T-helper 1 cell (primary cell): ENCODE results near the gene SFRP5.

ENCODE experiments used
- DNase-seq, 5 donors: peaks; one replicate each; pipeline ENCODE4 v3.0.0-alpha.2; 2012 to 2020

SFRP5 gene

GRCh38 chr10:97736403-97736901, 35.3 kb downstream of the SFRP5 start:
- peak in 1 of 5 donors; percentile 8 for DNase-seq

GRCh38 chr10:97734021-97734420, 37.8 kb downstream of the SFRP5 start:
- no peak for DNase-seq

GRCh38 chr10:97733256-97733655, 38.5 kb downstream of the SFRP5 start:
- no peak for DNase-seq

DNA sequence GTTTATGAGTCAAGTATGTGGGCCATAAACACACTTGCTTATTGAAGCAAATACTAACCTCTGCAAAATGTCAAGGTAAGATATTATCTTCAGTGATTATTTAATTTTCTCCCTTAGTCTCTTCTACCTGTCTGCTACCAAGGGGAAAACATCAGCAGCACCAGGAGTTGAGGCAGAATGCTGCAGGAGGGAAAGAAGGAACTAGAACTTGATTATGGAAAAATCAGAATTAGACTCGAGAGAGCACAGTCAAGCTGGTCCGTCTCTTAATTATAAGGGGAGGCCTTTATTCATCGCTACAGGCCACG, 39.8 kb downstream of the SFRP5 start:
- no peak for DNase-seq

- peak in 4 of 5 donors; percentile 35 to 58 (median 40) for DNase-seq
These were observed 40.3 kb downstream of the SFRP5 start for GRCh38 chr10:97731346-97732051.

GRCh38 chr10:97729014-97729413, 42.8 kb downstream of the SFRP5 start:
- DNase-seq = no peak

DNA sequence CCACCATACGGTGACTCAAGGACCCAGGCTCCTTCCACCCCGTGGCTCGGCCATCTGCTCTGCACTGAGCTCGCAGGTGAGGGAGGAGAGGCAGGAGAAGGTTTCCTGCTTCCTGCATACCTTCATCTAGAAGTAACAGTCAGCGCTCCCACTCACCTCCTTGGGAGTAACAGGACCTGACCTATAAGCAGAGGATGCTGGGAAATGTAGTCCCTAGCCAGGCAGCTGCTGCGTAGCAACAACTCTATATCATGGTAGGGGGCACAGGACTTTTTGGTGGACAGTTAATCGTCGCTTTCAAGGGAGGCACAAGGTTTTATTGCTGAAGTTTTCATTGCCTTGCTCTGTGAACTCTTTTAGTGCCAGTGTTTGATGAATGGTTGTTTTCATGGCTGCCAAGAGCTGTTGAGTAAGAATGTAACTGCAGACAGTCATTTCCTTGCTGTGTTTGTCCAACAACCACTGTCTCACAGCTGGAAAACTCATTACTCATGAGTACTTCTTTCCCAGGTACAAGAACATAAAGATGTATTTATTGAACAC, 45.1 kb downstream of the SFRP5 start:
- no peak for DNase-seq

DNA sequence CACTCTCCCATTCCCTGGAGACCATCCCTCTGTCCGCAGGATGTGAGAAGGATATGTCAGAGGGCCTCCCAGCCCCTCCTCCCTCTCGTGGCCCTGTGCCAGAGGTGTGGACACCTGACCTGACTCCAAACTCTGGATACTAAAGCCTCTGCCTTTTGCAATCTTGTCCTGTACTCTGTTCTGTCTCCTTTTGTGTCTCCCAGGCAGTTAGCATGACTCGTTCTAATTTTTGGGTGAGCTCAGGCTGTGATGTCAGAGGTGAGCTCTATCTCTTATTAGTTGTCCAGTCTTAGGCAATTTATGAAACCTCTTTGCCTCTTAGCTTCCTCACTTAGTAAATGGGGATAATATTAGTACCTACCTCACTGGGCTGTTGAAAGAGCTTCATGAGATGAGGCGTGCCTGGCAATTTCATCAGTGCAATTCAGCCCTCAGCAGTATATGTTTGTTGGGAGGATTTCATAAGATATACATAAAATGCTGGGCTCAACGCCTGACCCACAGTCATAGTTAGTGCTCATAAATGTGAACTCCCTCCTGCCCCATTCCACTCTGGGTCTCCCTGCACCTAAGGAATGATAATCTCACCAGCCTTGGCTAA, 47.4 kb downstream of the SFRP5 start:
- no peak for DNase-seq

DNA sequence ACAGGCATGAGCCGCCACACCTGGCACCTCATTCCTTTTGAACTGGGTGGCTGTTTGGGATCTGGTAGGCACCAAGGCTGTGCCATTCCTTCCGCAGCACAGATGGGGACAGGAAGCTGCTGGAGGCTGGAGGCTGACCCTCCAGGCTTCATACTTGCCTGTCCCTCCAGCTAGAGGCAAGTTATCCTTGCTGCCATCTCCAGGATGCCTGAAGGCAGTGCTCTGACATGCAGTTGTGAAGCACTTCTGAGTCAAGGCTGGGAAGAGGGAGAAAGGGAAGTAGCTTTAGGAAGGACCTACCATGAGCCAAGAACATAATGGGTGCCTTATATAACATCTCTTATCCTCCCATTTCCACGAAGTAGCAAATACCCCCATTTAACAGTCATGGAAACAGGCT, 48.8 kb downstream of the SFRP5 start:
- no peak for DNase-seq

DNA sequence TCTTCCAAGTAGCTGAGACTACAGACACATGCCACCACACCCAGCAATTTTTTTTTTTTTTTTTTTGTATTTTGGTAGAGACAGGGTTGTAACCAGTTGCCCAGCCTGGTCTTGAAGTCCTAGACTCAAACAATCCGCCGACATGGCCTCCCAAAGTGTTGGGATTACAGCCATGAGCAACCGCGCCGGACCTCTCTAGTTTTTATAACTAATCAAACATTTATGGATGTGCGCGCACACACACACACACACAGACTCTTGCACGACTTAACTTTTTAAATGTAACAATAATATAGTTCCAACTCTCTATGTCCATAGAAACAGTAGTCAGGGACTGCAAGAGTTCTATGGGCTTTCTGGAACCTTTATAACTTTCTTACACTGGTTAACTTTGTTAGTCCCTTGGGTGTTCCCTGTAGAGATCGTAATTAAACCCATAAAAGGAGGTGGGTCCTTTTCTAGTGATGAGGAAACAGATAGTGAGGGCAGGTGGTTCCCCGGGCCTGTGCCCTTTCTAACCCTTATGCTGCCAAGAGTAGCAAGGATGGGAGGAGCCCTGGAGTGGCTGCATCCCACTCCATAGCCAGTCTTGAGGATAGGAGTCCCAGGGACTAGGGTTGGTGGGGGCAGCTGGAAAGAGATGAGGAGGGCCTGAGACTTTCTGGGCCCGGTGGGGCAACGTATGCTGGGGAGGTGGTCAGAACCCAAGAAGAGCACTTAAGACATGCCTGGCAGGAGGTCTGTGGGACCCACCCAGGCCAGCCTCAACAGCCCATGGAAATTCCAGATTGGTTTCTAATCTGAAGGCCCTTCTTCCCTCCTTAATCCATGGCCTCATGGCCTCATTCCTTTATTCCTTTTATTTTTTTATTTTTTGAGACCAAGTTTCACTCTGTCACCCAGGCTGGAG, 49.7 kb downstream of the SFRP5 start:
- DNase-seq = no peak

GRCh38 chr10:97719602-97720001, 52.2 kb downstream of the SFRP5 start:
- no peak for DNase-seq

- DNase-seq = no peak
These were observed 53.1 kb downstream of the SFRP5 start for GRCh38 chr10:97718659-97719142.

DNA sequence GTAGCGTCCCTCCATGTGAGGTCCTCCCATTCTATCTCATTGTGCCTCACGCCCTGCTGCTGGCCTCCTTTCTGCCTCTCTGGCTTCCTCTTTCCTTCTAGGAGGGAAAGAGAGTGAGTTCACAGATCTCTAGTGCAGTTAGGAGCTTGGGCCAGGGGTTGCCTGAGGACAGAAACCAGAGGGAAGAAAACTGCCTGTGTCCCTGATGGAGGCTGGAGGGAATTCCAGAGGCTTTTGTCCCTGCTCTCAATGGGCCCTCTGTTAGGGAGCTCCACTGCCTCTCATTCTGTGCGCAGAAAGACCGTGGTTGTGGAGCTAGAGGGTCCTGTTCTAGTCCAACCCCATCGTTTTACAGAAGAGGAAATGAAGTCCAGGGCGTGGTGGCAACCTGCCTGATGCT, 53.6 kb downstream of the SFRP5 start:
- no peak for DNase-seq

DNA sequence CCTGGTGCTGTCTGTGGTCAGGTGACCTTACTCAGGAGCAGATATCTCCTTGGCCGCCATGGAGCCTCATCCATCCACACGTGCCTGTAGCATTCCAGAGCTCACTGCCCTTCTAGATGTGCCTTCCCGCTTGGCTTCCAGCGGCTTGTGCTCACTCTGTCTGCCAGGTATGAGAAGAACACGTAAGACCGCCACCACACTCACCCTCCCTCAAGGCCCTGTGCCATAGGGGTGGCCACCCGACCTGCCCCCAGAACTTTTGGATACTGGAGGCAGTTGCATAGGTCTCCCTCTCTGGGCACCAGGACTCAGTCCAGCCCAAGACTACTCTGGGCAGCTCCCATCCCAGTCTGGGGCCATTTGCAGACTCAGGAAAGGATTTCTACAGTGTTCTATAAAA, 54.2 kb downstream of the SFRP5 start:
- DNase-seq = no peak
